ENCODE data around the gene ZBED2. TPM values are rescaled to one million over a fixed set of nuclear protein-coding genes. Genes with fewer than 3 reads are reported as not detected.

Gene ZBED2
- total RNA-seq, 1 experiment from 2014 or later, result 19.0 TPM

DNA sequence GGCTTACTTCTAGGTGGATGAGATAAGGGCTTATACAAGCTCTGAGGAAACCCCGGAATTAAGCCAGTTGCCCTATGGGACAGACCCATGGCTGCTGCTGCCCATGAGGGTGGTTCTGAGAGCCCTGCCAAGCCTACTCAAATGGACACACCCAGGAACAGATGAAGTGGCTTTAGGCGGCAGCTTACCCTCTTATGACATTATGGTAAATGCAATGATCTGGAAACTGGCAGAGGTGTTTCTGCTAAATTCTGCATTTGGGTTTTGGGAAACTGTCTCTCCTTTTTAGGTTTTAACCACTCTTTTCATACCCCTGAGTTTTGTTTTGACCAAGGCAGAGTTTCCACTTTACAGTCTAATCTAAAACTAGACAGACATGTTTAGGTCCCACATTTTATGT is 9.0 kb upstream of the ZBED2 start:
- Mint-ChIP-seq H3K4me1 (ENCODE audit: insufficient read depth, unreplicated experiment) (peaks cover 4% of the 10 kb centered on the region), H3K36me3 (ENCODE audit: insufficient read depth, unreplicated experiment) (no peaks in the 10 kb centered on the region), H3K27ac (ENCODE audit: low read depth, unreplicated experiment) (no peak overlapping the region), H3K4me3 (ENCODE audit: unreplicated experiment) (no peak overlapping the region), H3K27me3 (ENCODE audit: insufficient read depth, unreplicated experiment) (no peaks in the 10 kb centered on the region), H3K9me3 (ENCODE audit: unreplicated experiment) (no peaks in the 10 kb centered on the region)
- POLR2A ChIA-PET, result interaction anchor here (0.7 to 1.5 kb wide), 4 partner anchors 10 to 39 kb away, joined by 3 to 5 read pairs (median 4); partner anchors contain the start of gene ZBED2
- CTCF ChIA-PET, result interaction anchor here (0.6 kb wide), 1 partner anchor 64 kb away, joined by 3 read pairs; no protein-coding TSS in a partner anchor
- no peak for DNase-seq (ENCODE audit: unreplicated experiment)
- intact Hi-C loops (cut with micrococcal nuclease), result no loop called here
- no TSS peak for BruUV-seq (replicated peaks)
- TF ChIP-seq, protein P1, sequence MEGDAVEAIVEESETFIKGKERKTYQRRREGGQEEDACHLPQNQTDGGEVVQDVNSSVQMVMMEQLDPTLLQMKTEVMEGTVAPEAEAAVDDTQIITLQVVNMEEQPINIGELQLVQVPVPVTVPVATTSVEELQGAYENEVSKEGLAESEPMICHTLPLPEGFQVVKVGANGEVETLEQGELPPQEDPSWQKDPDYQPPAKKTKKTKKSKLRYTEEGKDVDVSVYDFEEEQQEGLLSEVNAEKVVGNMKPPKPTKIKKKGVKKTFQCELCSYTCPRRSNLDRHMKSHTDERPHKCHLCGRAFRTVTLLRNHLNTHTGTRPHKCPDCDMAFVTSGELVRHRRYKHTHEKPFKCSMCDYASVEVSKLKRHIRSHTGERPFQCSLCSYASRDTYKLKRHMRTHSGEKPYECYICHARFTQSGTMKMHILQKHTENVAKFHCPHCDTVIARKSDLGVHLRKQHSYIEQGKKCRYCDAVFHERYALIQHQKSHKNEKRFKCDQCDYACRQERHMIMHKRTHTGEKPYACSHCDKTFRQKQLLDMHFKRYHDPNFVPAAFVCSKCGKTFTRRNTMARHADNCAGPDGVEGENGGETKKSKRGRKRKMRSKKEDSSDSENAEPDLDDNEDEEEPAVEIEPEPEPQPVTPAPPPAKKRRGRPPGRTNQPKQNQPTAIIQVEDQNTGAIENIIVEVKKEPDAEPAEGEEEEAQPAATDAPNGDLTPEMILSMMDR (IDR thresholded peaks at IDR 0.05; ENCODE audit: unreplicated experiment), result no peak

DNA sequence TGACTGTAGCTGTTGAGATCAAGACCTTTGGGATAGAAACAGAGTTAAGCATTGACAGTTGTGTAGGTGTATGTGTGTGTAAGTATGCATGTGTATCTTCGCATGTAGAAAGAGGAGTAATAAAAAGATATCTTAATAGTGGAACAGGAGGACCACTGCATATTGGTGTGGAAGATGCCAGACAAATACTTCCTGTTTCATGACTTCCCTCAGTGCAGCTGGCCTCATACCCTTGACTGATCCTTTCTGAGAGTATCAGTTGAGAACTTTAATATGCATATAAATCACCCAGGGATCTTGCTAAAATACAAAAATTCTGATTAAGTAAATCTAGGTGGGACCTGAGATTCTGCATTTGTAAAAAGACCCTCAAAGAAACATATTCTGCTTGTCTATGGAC is 8.5 kb upstream of the ZBED2 start:
- ChIA-PET POLR2A (interaction anchor here (0.6 to 1.2 kb wide), 2 partner anchors 9 to 87 kb away, joined by 3 read pairs; no protein-coding TSS in a partner anchor), CTCF (interaction anchor here (0.5 to 1.0 kb wide), 4 partner anchors 17 to 1677 kb away, joined by 3 to 4 read pairs (median 3); no protein-coding TSS in a partner anchor)
- H3K4me3 Mint-ChIP-seq (ENCODE audit: unreplicated experiment), result no peak overlapping the region
- BruUV-seq (replicated peaks), result no TSS peak
- TF ChIP-seq, protein P1 (IDR thresholded peaks at IDR 0.05; ENCODE audit: unreplicated experiment), result no peak
- no peak overlapping the region for H3K27ac Mint-ChIP-seq (ENCODE audit: low read depth, unreplicated experiment)
- no peaks in the 10 kb centered on the region for H3K27me3 Mint-ChIP-seq (ENCODE audit: insufficient read depth, unreplicated experiment)
- no peaks in the 10 kb centered on the region for H3K36me3 Mint-ChIP-seq (ENCODE audit: insufficient read depth, unreplicated experiment)
- H3K9me3 Mint-ChIP-seq (ENCODE audit: unreplicated experiment), result no peaks in the 10 kb centered on the region
- DNase-seq (ENCODE audit: unreplicated experiment), result no peak
- intact Hi-C loops (cut with micrococcal nuclease), result no loop called here
- peaks cover under 1% of the 10 kb centered on the region for H3K4me1 Mint-ChIP-seq (ENCODE audit: insufficient read depth, unreplicated experiment)

DNA sequence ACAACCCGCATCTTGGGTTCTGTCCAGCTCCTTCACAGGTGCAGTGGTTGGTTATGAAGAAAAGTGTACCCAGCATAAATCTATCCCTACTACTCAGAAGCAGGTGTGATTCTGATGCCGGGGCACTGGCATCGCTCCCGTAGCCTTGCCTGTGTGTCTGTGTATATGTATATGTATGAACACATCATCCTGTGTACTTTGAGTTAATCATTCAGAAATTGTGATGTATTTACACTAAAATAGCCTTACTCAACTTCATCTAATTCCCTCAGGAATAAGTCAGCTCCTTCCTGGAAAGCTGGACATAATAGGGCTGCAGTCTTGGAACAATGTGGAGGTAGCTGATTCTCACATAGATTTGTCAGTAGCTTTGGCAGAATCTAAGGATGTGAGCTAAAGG is 6.7 kb upstream of the ZBED2 start:
- intact Hi-C loops (cut with micrococcal nuclease), result no loop called here
- POLR2A ChIA-PET, result interaction anchor here (0.9 to 1.3 kb wide), 2 partner anchors 12 to 17 kb away, joined by 3 to 5 read pairs; no protein-coding TSS in a partner anchor
- peaks cover 14% of the 10 kb centered on the region for H3K4me1 Mint-ChIP-seq (ENCODE audit: insufficient read depth, unreplicated experiment)
- no peak for DNase-seq (ENCODE audit: unreplicated experiment)
- no peak overlapping the region for H3K4me3 Mint-ChIP-seq (ENCODE audit: unreplicated experiment)
- no TSS peak for BruUV-seq (replicated peaks)
- no peak overlapping the region for H3K27ac Mint-ChIP-seq (ENCODE audit: low read depth, unreplicated experiment)
- H3K36me3 Mint-ChIP-seq (ENCODE audit: insufficient read depth, unreplicated experiment), result no peaks in the 10 kb centered on the region
- TF ChIP-seq, protein P1 (IDR thresholded peaks at IDR 0.05; ENCODE audit: unreplicated experiment), result no peak
- CTCF ChIA-PET, result interaction anchor here (0.9 to 2.0 kb wide), 4 partner anchors 9 to 90 kb away, joined by 4 to 7 read pairs (median 6); no protein-coding TSS in a partner anchor
- no peaks in the 10 kb centered on the region for H3K9me3 Mint-ChIP-seq (ENCODE audit: unreplicated experiment)
- H3K27me3 Mint-ChIP-seq (ENCODE audit: insufficient read depth, unreplicated experiment), result no peaks in the 10 kb centered on the region

DNA sequence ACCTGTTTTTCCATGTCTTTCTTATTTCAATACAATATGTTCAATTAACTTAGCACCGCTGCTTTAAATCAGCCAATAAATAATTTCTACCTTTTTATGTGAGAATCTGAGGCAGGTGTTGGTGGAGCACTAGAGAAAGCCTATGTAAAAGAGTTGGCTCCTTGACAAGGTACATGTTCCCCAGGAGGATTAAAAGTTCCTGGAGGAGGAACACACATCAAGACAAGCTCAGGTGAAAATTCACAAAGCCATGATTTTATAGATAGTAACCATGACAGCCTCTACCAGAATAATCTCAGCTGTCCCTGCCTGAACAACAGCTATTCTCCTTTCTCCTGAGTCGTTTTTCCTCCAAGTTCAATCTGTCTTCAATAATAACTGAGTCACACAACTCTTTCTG is 3.4 kb upstream of the ZBED2 start:
- POLR2A ChIA-PET, result interaction anchor here (0.6 to 3.0 kb wide), 6 partner anchors 9 to 141 kb away, joined by 3 to 12 read pairs (median 4); no protein-coding TSS in a partner anchor
- no TSS peak for BruUV-seq (replicated peaks)
- intact Hi-C loops (cut with micrococcal nuclease), result no loop called here
- TF ChIP-seq, protein P1 (IDR thresholded peaks at IDR 0.05; ENCODE audit: unreplicated experiment), result no peak
- Mint-ChIP-seq H3K36me3 (ENCODE audit: insufficient read depth, unreplicated experiment) (no peaks in the 10 kb centered on the region), H3K4me3 (ENCODE audit: unreplicated experiment) (no peak overlapping the region), H3K9me3 (ENCODE audit: unreplicated experiment) (no peaks in the 10 kb centered on the region), H3K4me1 (ENCODE audit: insufficient read depth, unreplicated experiment) (peaks cover 35% of the 10 kb centered on the region), H3K27me3 (ENCODE audit: insufficient read depth, unreplicated experiment) (no peaks in the 10 kb centered on the region), H3K27ac (ENCODE audit: low read depth, unreplicated experiment) (no peak overlapping the region)
- CTCF ChIA-PET, result interaction anchor here (0.5 to 3.2 kb wide), 5 partner anchors 9 to 93 kb away, joined by 3 to 18 read pairs (median 5); no protein-coding TSS in a partner anchor
- no peak for DNase-seq (ENCODE audit: unreplicated experiment)

Measured in MCF 10A (cell line).